GM12874 (cell line): ENCODE data around the gene ZFP42.

Source experiments
- CTCF ChIP-seq: IDR thresholded peaks from 2 replicates; pipeline ENCODE4 v1.5.1; 2011; ENCODE audit warnings: low read depth, mild to moderate bottlenecking, control low read depth, low read length, moderate library complexity; ENCODE audit not compliant: insufficient read depth

ZFP42 gene

GRCh38 chr4:188037003-188037713 is 41.6 kb downstream of the ZFP42 start:
- TF ChIP-seq CTCF, result no peak

- no peak for TF ChIP-seq CTCF
Observed at GRCh38 chr4:188041721-188042120, 46.1 kb downstream of the ZFP42 start.

DNA sequence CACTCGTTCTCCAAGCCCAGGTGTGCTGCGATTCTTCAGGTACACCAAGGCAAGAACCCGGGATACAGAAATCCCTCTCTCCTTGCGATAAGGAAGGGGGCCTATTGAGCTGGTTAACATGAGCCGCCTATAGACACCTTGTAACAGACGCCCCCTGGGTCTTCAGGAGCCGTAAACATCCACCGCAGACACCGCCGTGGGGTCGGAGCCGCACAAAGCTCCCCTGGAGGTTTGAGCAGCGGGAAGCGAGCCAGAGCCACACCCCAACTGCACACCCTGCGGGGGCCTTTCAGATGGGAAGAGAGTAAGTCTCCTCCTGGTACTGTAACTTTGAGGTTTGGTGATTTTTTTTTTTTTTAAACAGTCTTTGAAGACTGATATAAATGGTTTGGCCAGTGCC is 46.6 kb downstream of the ZFP42 start:
- no peak for TF ChIP-seq CTCF

DNA sequence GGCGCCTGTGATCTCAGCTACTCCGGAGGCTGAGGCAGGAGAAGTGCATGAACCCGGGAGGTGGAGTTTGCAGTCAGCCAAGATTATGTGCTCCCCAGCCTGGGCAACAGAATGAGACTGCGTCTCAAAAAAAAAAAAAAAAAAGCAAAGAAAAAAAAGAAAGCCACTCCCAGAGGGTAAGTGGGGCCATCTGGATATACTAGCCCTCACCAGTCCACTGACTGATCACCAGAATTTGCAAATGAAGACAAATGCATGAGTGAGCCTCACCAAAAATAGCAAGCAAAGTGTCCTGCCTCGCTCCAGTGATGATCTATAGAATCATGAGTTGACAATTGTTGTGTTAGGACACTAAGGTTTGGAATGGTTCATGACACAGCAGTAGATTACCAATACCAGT is 47.6 kb downstream of the ZFP42 start:
- TF ChIP-seq CTCF, result no peak

GRCh38 chr4:188046657-188047056 is 51.1 kb downstream of the ZFP42 start:
- TF ChIP-seq CTCF, result no peak

DNA sequence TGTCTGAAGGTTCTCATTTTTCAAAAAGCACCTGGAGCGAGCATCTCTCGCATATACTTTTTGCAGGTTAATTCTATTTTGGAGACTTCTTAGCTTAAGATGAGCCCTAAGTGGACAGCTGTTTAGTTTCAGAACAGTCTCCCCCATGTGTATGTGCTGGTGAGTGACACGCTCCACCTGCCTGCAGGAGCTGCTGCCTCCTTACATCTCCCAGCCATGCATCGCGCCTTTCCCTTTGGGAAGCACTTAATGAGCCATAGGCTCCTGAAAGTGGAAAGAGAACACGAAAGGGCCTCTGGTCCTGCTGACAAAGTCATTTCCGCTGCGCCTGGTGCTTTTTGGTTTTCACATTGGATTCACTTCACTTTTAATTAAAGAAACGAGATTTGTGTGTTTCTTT is 57.7 kb downstream of the ZFP42 start:
- TF ChIP-seq CTCF, result no peak
